GM12878 (cell line): Measurements from ENCODE around the gene HP1BP3. TPM values are rescaled to one million over a fixed set of nuclear protein-coding genes. Genes with fewer than 3 reads are reported as not detected.

Experiments used
- ATAC-seq: fragments of 200-7000 bp; cut with Tn5 transposase; 3 replicates; pipeline ENCODE4 v1.9.1; 2020; ENCODE audit warnings: mild to moderate bottlenecking, moderate library complexity
- BruUV-seq: library from RNA; stranded (reverse); fragments of 400-500 nt; replicated peaks from 2 replicates; lab custom pipeline; 2021; lab: Mats Ljungman, UMichigan
- CTCF ChIA-PET: fragments of 300-600 bp; sonication (Branson Sonifier 250); formaldehyde crosslinking; extraction: SDS; loops from one replicate; lab custom pipeline; 2021; ENCODE audit warnings: inconsistent platforms; lab: Yijun Ruan, JAX
- POLR2A ChIA-PET: fragments of 350-600 bp; formaldehyde crosslinking; extraction: SDS; loops from one replicate; lab custom pipeline; 2021; ENCODE audit warnings: inconsistent platforms; lab: Charles Lee
- RAD21 ChIA-PET: fragments of 300-600 bp; sonication (Branson Sonifier 250); formaldehyde crosslinking; loops from one replicate; lab custom pipeline; 2023; ENCODE audit warnings: antibody characterized with exemption; ENCODE audit not compliant: unreplicated experiment; lab: Charles Lee
- SMC1A ChIA-PET: fragments of 300-600 bp; sonication (Branson Sonifier 250); formaldehyde crosslinking; loops from one replicate; lab custom pipeline; 2023; ENCODE audit not compliant: unreplicated experiment, uncharacterized antibody; lab: Charles Lee
- DNase-seq: peaks from one replicate; pipeline ENCODE4 v3.0.0-alpha.2; 2011; ENCODE audit warnings: low read depth, low spot score
- FAIRE-seq: peaks from 3 replicates; lab custom pipeline; 2011; peaks lifted over from hg19 to GRCh38; lab: Jason Lieb, UNC
- H2AFZ ChIP-seq: 2 replicates; pipeline ENCODE4 v1.6.0; 2011; ENCODE audit warnings: low read depth, low read length, control low read depth; ENCODE audit not compliant: control insufficient read depth
- H3K27ac ChIP-seq: 2 replicates; pipeline ENCODE4 v1.5.1; 2011; ENCODE audit warnings: control low read depth; ENCODE audit not compliant: control insufficient read depth, insufficient read depth
- H3K27me3 ChIP-seq, 2 experiments: replicated peaks in 1 of 2; 2 replicates each; pipeline versions ENCODE4 v1.6.0 to v1.6.1; 2011; ENCODE audit warnings: low read length in 1 of 2; ENCODE audit not compliant: control insufficient read depth in 2 of 2, insufficient read depth in 2 of 2
- H3K36me3 ChIP-seq, 2 experiments: 2 replicates each; pipeline ENCODE4 v1.5.1; 2011; ENCODE audit warnings: low read length in 1 of 2; ENCODE audit not compliant: control insufficient read depth in 2 of 2, insufficient read depth in 2 of 2
- H3K4me1 ChIP-seq: 2 replicates; pipeline ENCODE4 v1.6.1; 2011; ENCODE audit warnings: mild to moderate bottlenecking, low read length, moderate library complexity, mixed read lengths; ENCODE audit not compliant: control insufficient read depth, insufficient read depth
- H3K4me2 ChIP-seq: 2 replicates; pipeline ENCODE4 v1.6.0; 2011; ENCODE audit warnings: control low read depth; ENCODE audit not compliant: control insufficient read depth, insufficient read depth
- H3K4me3 ChIP-seq: fragments of 200-600 bp; sonication (generic); 2 replicates; pipeline ENCODE4 v1.5.1; 2016
- H3K79me2 ChIP-seq: 2 replicates; pipeline ENCODE4 v1.6.0; 2011; ENCODE audit warnings: low read length; ENCODE audit not compliant: control insufficient read depth, insufficient read depth
- H3K9ac ChIP-seq: 2 replicates; pipeline ENCODE4 v1.8.0; 2011; ENCODE audit warnings: low read length, control low read depth, mixed read lengths; ENCODE audit not compliant: control insufficient read depth, insufficient read depth
- H3K9me3 ChIP-seq: replicated peaks from 3 replicates; pipeline ENCODE4 v1.5.1; 2011; ENCODE audit warnings: mild to moderate bottlenecking, low read length; ENCODE audit not compliant: control insufficient read depth, insufficient read depth
- H4K20me1 ChIP-seq: 2 replicates; pipeline ENCODE4 v1.6.0; 2011; ENCODE audit not compliant: control insufficient read depth, insufficient read depth
- CTCF ChIP-seq, 3 experiments: IDR thresholded peaks in 2 of 3; conservative IDR thresholded peaks in 1 of 3; 2 replicates each; pipeline ENCODE4 v1.5.1; 2011; ENCODE audit warnings: low read depth in 3 of 3, low read length in 3 of 3, mild to moderate bottlenecking in 3 of 3, control low read depth in 2 of 3, moderate library complexity in 2 of 3, inconsistent platforms in 1 of 3, mixed read lengths in 1 of 3; ENCODE audit not compliant: control insufficient read depth in 2 of 3, insufficient read depth in 1 of 3; ENCODE audit errors: extremely low read depth in 1 of 3
- IKZF1 ChIP-seq: fragments of 450-650 bp; conservative IDR thresholded peaks from 2 replicates; pipeline ENCODE4 v1.6.1; 2017; ENCODE audit warnings: antibody characterized with exemption, mild to moderate bottlenecking
- POLR2AphosphoS2 ChIP-seq: IDR thresholded peaks from 2 replicates; pipeline ENCODE4 v1.6.1; 2011; ENCODE audit warnings: low read depth, mild to moderate bottlenecking, low read length, improper control_type of control experiment, moderate library complexity
- WGBS: methylation state at CpG from one replicate; pipeline ENCODE4 v1.1.6; 2016; ENCODE audit warnings: low lambda C conversion rate; ENCODE audit not compliant: insufficient replicate concordance, insufficient coverage; ENCODE audit errors: missing lambda C conversion rate; 5-methylcytosine and 5-hydroxymethylcytosine counted together
- in situ Hi-C: fragments of 300-500 bp; cut with MboI; formaldehyde crosslinking; loops from 9 replicates; pipeline ENCODE4 v1.14.3; 2018; ENCODE audit warnings: mixed read lengths
- intact Hi-C: fragments of 100-400 bp; cut with micrococcal nuclease; formaldehyde crosslinking; loops from one replicate; pipeline ENCODE4 v1.14.2; 2022; ENCODE audit not compliant: unreplicated experiment
- polyA plus RNA-seq, 11 experiments: library from polyadenylated mRNA; depleted of rRNA in 4 of 11; unstranded in 6 of 11; stranded (reverse) in 5 of 11; fragments of >200 nt; fragmentation: Nextera tagmentation in 4 of 11; fragmentation: Illumina TruSeq in 1 of 11; extraction: Ambion mirVana in 4 of 11; extraction: Trizol in 1 of 11; gene quantifications; 1 replicate in 1 of 11; 2 replicates in 10 of 11; pipeline versions ENCODE4 v1.2.1 to v1.2.3, GENCODE V29; 2011 to 2016; ENCODE audit warnings: inconsistent platforms in 2 of 11, missing spikeins in 2 of 11, low read depth in 1 of 11
- total RNA-seq, 4 experiments: library from RNA; depleted of rRNA in 3 of 4; stranded (reverse); fragments of >200 nt in 3 of 4; fragmentation: Illumina TruSeq in 1 of 4; extraction: Trizol in 1 of 4; gene quantifications; 2 replicates each; pipeline versions ENCODE4 v1.2.1 to v1.2.3, GENCODE V29; 2013 to 2021
- TF ChIP-seq, protein P1 (sequence below): fragments of 450-650 bp; IDR thresholded peaks from 2 replicates; pipeline ENCODE4 v1.6.1; 2016; ENCODE audit warnings: mild to moderate bottlenecking
- TF ChIP-seq, protein P2 (sequence below): fragments of 450-650 bp; IDR thresholded peaks from 2 replicates; pipeline ENCODE4 v1.6.1; 2017; ENCODE audit warnings: low read depth, mild to moderate bottlenecking, moderate library complexity

The HP1BP3 gene
- total and polyA plus RNA-seq, 10 of the 15 experiments (the other 5 are each of a cell fraction or from before 2014, with no cell fraction given) = 32.6 to 188 (median 133) TPM

- no peaks in the 10 kb centered on the region for H4K20me1 ChIP-seq
- in situ Hi-C loops (no loop called here), intact Hi-C loops (no loop called here)
- no peak overlapping the region for H3K4me2 ChIP-seq
- BruUV-seq = no TSS peak
- POLR2A ChIA-PET = no interaction called here
- no peaks in the 10 kb centered on the region for H3K79me2 ChIP-seq
- FAIRE-seq = peak; percentile 13
- RAD21 ChIA-PET = no interaction called here
- TF ChIP-seq, protein P1, sequence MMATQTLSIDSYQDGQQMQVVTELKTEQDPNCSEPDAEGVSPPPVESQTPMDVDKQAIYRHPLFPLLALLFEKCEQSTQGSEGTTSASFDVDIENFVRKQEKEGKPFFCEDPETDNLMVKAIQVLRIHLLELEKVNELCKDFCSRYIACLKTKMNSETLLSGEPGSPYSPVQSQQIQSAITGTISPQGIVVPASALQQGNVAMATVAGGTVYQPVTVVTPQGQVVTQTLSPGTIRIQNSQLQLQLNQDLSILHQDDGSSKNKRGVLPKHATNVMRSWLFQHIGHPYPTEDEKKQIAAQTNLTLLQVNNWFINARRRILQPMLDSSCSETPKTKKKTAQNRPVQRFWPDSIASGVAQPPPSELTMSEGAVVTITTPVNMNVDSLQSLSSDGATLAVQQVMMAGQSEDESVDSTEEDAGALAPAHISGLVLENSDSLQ = no peak
- TF ChIP-seq, protein P2, sequence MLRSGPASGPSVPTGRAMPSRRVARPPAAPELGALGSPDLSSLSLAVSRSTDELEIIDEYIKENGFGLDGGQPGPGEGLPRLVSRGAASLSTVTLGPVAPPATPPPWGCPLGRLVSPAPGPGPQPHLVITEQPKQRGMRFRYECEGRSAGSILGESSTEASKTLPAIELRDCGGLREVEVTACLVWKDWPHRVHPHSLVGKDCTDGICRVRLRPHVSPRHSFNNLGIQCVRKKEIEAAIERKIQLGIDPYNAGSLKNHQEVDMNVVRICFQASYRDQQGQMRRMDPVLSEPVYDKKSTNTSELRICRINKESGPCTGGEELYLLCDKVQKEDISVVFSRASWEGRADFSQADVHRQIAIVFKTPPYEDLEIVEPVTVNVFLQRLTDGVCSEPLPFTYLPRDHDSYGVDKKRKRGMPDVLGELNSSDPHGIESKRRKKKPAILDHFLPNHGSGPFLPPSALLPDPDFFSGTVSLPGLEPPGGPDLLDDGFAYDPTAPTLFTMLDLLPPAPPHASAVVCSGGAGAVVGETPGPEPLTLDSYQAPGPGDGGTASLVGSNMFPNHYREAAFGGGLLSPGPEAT = no peak
- ATAC-seq = no peak
- H3K4me3 ChIP-seq = no peak overlapping the region
- CTCF ChIA-PET = interaction anchor here (1.0 kb wide), 1 partner anchor 15 kb away, joined by 3 read pairs; no protein-coding TSS in a partner anchor
- H2AFZ ChIP-seq = no peak overlapping the region
- H3K9ac ChIP-seq = no peak overlapping the region
- no peaks in the 10 kb centered on the region for H3K9me3 ChIP-seq
- H3K27me3 ChIP-seq = no peaks in the 10 kb centered on the region
- DNase-seq = no peak
- no peak overlapping the region for H3K27ac ChIP-seq
- H3K4me1 ChIP-seq = no peaks in the 10 kb centered on the region
- H3K36me3 ChIP-seq = peaks cover 0 to 5% of the 10 kb centered on the region in 2 experiments; a peak in 1 of 4 replicates
- SMC1A ChIA-PET = no interaction called here
Observed at GRCh38 chr1:20834780-20835179, 47.7 kb upstream of the HP1BP3 start.

DNA sequence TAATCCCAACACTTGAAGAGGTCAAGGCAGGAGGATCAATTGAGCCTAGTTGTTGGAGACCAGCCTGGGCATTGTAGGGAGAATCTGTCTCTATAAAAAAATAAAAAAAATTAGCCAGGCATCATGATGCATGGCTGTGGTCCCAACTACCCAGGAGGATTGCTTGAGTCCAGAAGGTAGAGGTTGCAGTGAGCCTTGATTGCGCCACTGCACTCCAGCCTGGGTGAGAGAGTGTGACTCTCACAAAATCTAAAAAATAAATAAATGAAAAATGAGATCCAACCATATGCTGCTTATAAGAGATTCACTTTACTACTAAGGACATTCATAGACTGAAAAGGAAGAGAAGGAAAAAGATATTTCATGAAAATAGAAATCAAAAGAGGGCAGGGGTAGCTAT lies 47.1 kb upstream of the HP1BP3 start:
- no TSS peak for BruUV-seq
- H3K4me3 ChIP-seq = no peak overlapping the region
- POLR2A ChIA-PET = no interaction called here
- no peaks in the 10 kb centered on the region for H3K27me3 ChIP-seq
- no peaks in the 10 kb centered on the region for H3K79me2 ChIP-seq
- WGBS = 94% methylated on average over 1 of the region's 1 CpG
- FAIRE-seq = no peak
- H3K9me3 ChIP-seq = no peaks in the 10 kb centered on the region
- intact Hi-C loops (no loop called here), in situ Hi-C loops (no loop called here)
- RAD21 ChIA-PET = no interaction called here
- DNase-seq = no peak
- peaks cover 0 to 8% of the 10 kb centered on the region in 2 experiments; a peak in 1 of 4 replicates for H3K36me3 ChIP-seq
- CTCF ChIA-PET = interaction anchor here (0.6 to 1.0 kb wide), 2 partner anchors 9 to 15 kb away, joined by 3 read pairs; no protein-coding TSS in a partner anchor
- H4K20me1 ChIP-seq = no peaks in the 10 kb centered on the region
- no peaks in the 10 kb centered on the region for H3K4me1 ChIP-seq
- no peak overlapping the region for H2AFZ ChIP-seq
- TF ChIP-seq POLR2AphosphoS2 = no peak
- no peak for TF ChIP-seq IKZF1
- no peak for TF ChIP-seq CTCF (IDR thresholded peaks at IDR 0.05 in 2 of 3, conservative IDR thresholded peaks at IDR 0.05 in 1 of 3; ENCODE audit: control insufficient read depth in 2 of 3, extremely low read depth in 1 of 3, insufficient read depth in 1 of 3, low read depth in 3 of 3, low read length in 3 of 3)
- H3K4me2 ChIP-seq = no peak overlapping the region
- no peak for ATAC-seq
- SMC1A ChIA-PET = no interaction called here
- no peak overlapping the region for H3K9ac ChIP-seq
- H3K27ac ChIP-seq = no peak overlapping the region
